ENCODE measurements around the gene TNS2. TPM values are rescaled to one million over a fixed set of nuclear protein-coding genes. Genes with fewer than 3 reads are reported as not detected.

The TNS2 gene
- total and polyA plus RNA-seq, 2 of the 13 experiments (the other 11 are each of a cell fraction or from before 2014, with no cell fraction given) = 8.9 to 20.4 TPM

DNA sequence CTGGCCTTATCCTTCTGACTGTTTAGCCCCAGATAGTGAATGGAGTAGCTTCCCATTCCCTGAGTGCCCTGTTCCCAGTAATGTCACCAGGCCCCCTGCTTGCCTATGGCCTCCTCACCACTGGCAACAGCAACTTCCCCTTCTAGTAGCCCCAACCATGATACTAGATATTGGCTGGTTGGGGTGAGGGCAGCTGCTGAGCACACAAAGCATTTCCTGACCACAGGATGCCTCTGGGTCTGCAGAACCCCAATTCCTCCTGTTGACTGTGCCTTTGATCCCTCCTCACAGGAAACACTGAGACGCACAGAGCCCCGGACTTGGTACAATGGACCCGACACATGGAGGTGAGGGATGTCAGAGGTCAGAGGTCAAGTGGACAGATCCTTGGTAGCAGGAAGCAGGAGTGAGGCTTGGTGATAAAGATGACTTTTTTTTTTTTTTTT, 54.0 kb downstream of the TNS2 start (continued):
- TF ChIP-seq, protein P1, sequence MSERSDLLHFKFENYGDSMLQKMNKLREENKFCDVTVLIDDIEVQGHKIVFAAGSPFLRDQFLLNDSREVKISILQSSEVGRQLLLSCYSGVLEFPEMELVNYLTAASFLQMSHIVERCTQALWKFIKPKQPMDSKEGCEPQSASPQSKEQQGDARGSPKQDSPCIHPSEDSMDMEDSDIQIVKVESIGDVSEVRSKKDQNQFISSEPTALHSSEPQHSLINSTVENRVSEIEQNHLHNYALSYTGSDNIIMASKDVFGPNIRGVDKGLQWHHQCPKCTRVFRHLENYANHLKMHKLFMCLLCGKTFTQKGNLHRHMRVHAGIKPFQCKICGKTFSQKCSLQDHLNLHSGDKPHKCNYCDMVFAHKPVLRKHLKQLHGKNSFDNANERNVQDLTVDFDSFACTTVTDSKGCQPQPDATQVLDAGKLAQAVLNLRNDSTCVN (CRISPR knock-in tag; IDR thresholded peaks at IDR 0.05; ENCODE audit: borderline replicate concordance) = no peak; the same call in 1 of the 2 replicates
- TF ChIP-seq SIN3B (IDR thresholded peaks at IDR 0.05; ENCODE audit: low read length) = no peak
- no peak for TF ChIP-seq ZNF652 (CRISPR knock-in tag; IDR thresholded peaks at IDR 0.05; ENCODE audit: borderline replicate concordance, low read depth)
- no peak for TF ChIP-seq RFX1 (IDR thresholded peaks at IDR 0.05)
- TF ChIP-seq, protein P2, sequence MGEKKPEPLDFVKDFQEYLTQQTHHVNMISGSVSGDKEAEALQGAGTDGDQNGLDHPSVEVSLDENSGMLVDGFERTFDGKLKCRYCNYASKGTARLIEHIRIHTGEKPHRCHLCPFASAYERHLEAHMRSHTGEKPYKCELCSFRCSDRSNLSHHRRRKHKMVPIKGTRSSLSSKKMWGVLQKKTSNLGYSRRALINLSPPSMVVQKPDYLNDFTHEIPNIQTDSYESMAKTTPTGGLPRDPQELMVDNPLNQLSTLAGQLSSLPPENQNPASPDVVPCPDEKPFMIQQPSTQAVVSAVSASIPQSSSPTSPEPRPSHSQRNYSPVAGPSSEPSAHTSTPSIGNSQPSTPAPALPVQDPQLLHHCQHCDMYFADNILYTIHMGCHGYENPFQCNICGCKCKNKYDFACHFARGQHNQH (CRISPR knock-in tag; IDR thresholded peaks at IDR 0.05) = peak; percentile 62; the same call in 1 of the 2 replicates
- no peak for TF ChIP-seq ZBTB42 (CRISPR knock-in tag; IDR thresholded peaks at IDR 0.05)
- TF ChIP-seq ELF3 (CRISPR knock-in tag; IDR thresholded peaks at IDR 0.05) = peak; percentile 90
- no peak for TF ChIP-seq ARNT (IDR thresholded peaks at IDR 0.05)
- TF ChIP-seq MEIS1 (CRISPR knock-in tag; IDR thresholded peaks at IDR 0.05; ENCODE audit: borderline replicate concordance) = no peak
- TF ChIP-seq ZNF432 (CRISPR knock-in tag; IDR thresholded peaks at IDR 0.05; ENCODE audit: borderline replicate concordance) = no peak
- TF ChIP-seq ZNF383 (CRISPR knock-in tag; IDR thresholded peaks at IDR 0.05; ENCODE audit: borderline replicate concordance) = no peak
- no peak for TF ChIP-seq ZNF232 (CRISPR knock-in tag; IDR thresholded peaks at IDR 0.05; ENCODE audit: borderline replicate concordance)
- no peak for TF ChIP-seq HDAC6 (IDR thresholded peaks at IDR 0.05; ENCODE audit: low read depth, low read length)
- TF ChIP-seq ONECUT2 (CRISPR knock-in tag; IDR thresholded peaks at IDR 0.05) = no peak
- TF ChIP-seq STAG1 (CRISPR knock-in tag; IDR thresholded peaks at IDR 0.05) = no peak
- peak; percentile 90 for TF ChIP-seq RXRB (CRISPR knock-in tag; IDR thresholded peaks at IDR 0.05; ENCODE audit: borderline replicate concordance)
- TF ChIP-seq REPIN1 (CRISPR knock-in tag; IDR thresholded peaks at IDR 0.05; ENCODE audit: borderline replicate concordance, low read depth) = no peak
- TF ChIP-seq ZNF281 (CRISPR knock-in tag; IDR thresholded peaks at IDR 0.05; ENCODE audit: borderline replicate concordance) = no peak
- TF ChIP-seq PHF8 (CRISPR knock-in tag; IDR thresholded peaks at IDR 0.05) = no peak; the same call in 1 of the 2 replicates
- no peak for TF ChIP-seq ELK4 (CRISPR knock-in tag; IDR thresholded peaks at IDR 0.05; ENCODE audit: borderline replicate concordance)
- TF ChIP-seq THAP11 (CRISPR knock-in tag; IDR thresholded peaks at IDR 0.05) = no peak
- TF ChIP-seq NPAS2 (CRISPR knock-in tag; IDR thresholded peaks at IDR 0.05; ENCODE audit: borderline replicate concordance) = no peak
- TF ChIP-seq ZNF577 (CRISPR knock-in tag; IDR thresholded peaks at IDR 0.05; ENCODE audit: borderline replicate concordance, low read depth) = no peak
- no peak for TF ChIP-seq ZNF850 (CRISPR knock-in tag; conservative IDR thresholded peaks at IDR 0.05)
- TF ChIP-seq, protein P3, sequence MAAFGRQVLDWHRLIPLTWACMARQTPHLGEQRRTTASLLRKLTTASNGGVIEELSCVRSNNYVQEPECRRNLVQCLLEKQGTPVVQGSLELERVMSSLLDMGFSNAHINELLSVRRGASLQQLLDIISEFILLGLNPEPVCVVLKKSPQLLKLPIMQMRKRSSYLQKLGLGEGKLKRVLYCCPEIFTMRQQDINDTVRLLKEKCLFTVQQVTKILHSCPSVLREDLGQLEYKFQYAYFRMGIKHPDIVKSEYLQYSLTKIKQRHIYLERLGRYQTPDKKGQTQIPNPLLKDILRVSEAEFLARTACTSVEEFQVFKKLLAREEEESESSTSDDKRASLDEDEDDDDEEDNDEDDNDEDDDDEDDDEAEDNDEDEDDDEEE (CRISPR knock-in tag; IDR thresholded peaks at IDR 0.05) = no peak
- TF ChIP-seq ZNF256 (CRISPR knock-in tag; conservative IDR thresholded peaks at IDR 0.05) = no peak

Measured in HepG2 (cell line).